A673 (cell line): ENCODE results near the gene CAD. TPM values are rescaled to one million over a fixed set of nuclear protein-coding genes. Genes with fewer than 3 reads are reported as not detected.

Source experiments
- BruUV-seq: library from RNA; stranded (reverse); fragments of 400-500 nt; replicated peaks from 2 replicates; lab custom pipeline; 2021; lab: Mats Ljungman, UMichigan
- CTCF ChIA-PET: fragments of 300-600 bp; sonication (Branson Sonifier 250); formaldehyde crosslinking; loops from one replicate; lab custom pipeline; 2022; ENCODE audit warnings: antibody characterized with exemption; lab: Charles Lee
- POLR2A ChIA-PET: fragments of 300-600 bp; sonication (Branson Sonifier 250); formaldehyde crosslinking; loops from one replicate; lab custom pipeline; 2022; ENCODE audit warnings: antibody characterized with exemption; ENCODE audit not compliant: low non-redundant PET; lab: Charles Lee
- DNase-seq: peaks from one replicate; pipeline ENCODE4 v3.0.0-alpha.2; 2015; ENCODE audit warnings: low spot score
- H3K27ac ChIP-seq: fragments of 200-600 bp; sonication (generic); 2 replicates; pipeline ENCODE4 v1.5.1; 2016; ENCODE audit warnings: mixed run types, low read depth, mild to moderate bottlenecking, mixed read lengths, antibody characterized with exemption, low read length; ENCODE audit not compliant: poor library complexity, severe bottlenecking
- H3K27me3 ChIP-seq: fragments of 200-600 bp; sonication (generic); replicated peaks from 2 replicates; pipeline ENCODE4 v1.6.1; 2017; ENCODE audit warnings: mixed run types, low read depth, mild to moderate bottlenecking, mixed read lengths, antibody characterized with exemption, low read length; ENCODE audit not compliant: insufficient read depth, poor library complexity
- H3K36me3 ChIP-seq: fragments of 200-600 bp; sonication (generic); 2 replicates; pipeline ENCODE4 v1.6.1; 2016; ENCODE audit warnings: mixed run types, mild to moderate bottlenecking, mixed read lengths, antibody characterized with exemption, low read length; ENCODE audit not compliant: insufficient read depth, poor library complexity, severe bottlenecking
- H3K4me1 ChIP-seq: fragments of 200-600 bp; sonication (generic); 2 replicates; pipeline ENCODE4 v1.6.1; 2017; ENCODE audit warnings: mixed run types, mild to moderate bottlenecking, mixed read lengths, antibody characterized with exemption, low read length; ENCODE audit not compliant: insufficient read depth, poor library complexity, severe bottlenecking
- H3K4me3 ChIP-seq: fragments of 200-600 bp; sonication (generic); 2 replicates; pipeline ENCODE4 v1.5.1; 2016; ENCODE audit warnings: low read depth, mixed run types, mild to moderate bottlenecking, mixed read lengths, low read length; ENCODE audit not compliant: poor library complexity, severe bottlenecking
- H3K9me3 ChIP-seq: fragments of 200-600 bp; sonication (generic); 2 replicates; pipeline ENCODE4 v1.6.1; 2016; ENCODE audit warnings: mixed run types, low read depth, mild to moderate bottlenecking, mixed read lengths, antibody characterized with exemption, low read length; ENCODE audit not compliant: poor library complexity, severe bottlenecking
- EZH2 ChIP-seq: fragments of 200-600 bp; sonication (generic); IDR thresholded peaks from 2 replicates; pipeline ENCODE4 v1.6.1; 2017; ENCODE audit warnings: borderline replicate concordance, low read depth, mild to moderate bottlenecking, mixed read lengths, antibody characterized with exemption, low read length; ENCODE audit not compliant: poor library complexity, severe bottlenecking
- intact Hi-C: fragments of 100-400 bp; cut with micrococcal nuclease; formaldehyde crosslinking; loops from one replicate; pipeline ENCODE4 v1.10.0; 2022; ENCODE audit not compliant: unreplicated experiment
- total RNA-seq: library from RNA; stranded (reverse); gene quantifications from 2 replicates; pipeline ENCODE4 v1.2.3, GENCODE V29; 2021
- TF ChIP-seq, protein P1 (sequence below): fragments of 300-800, 200-600 bp; sonication (generic); conservative IDR thresholded peaks from 2 replicates; pipeline ENCODE4 v1.5.1; 2017; ENCODE audit warnings: low read depth, mild to moderate bottlenecking, antibody characterized with exemption, low read length, moderate library complexity, mixed read lengths

The CAD gene
- total RNA-seq, 1 experiment from 2014 or later, result 194 TPM

DNA sequence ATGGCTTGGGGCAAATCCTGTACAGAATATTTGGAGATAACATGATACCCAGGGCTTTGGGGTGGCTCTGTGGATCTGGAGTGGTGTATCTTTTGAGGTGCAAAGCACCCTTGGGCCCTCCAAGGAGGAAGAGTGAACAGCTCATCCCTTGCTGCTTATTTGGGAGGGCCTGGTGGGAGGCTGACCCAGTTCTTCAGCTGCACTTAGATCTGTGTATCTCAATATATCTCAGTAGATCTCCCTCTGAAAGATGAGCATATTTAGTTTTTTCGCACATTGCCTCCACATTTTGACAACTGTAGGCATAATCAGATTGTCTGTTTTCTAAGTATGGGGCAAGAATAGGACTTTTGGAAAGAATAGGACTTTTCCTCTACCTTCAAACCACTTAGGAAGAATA, 67.8 kb downstream of the CAD start:
- no peak overlapping the region for H3K4me3 ChIP-seq
- no peak overlapping the region for H3K27ac ChIP-seq
- H3K4me1 ChIP-seq, result peaks cover 20% of the 10 kb centered on the region
- H3K9me3 ChIP-seq, result no peaks in the 10 kb centered on the region
- POLR2A ChIA-PET, result no interaction called here
- no peaks in the 10 kb centered on the region for H3K36me3 ChIP-seq
- TF ChIP-seq, protein P1, sequence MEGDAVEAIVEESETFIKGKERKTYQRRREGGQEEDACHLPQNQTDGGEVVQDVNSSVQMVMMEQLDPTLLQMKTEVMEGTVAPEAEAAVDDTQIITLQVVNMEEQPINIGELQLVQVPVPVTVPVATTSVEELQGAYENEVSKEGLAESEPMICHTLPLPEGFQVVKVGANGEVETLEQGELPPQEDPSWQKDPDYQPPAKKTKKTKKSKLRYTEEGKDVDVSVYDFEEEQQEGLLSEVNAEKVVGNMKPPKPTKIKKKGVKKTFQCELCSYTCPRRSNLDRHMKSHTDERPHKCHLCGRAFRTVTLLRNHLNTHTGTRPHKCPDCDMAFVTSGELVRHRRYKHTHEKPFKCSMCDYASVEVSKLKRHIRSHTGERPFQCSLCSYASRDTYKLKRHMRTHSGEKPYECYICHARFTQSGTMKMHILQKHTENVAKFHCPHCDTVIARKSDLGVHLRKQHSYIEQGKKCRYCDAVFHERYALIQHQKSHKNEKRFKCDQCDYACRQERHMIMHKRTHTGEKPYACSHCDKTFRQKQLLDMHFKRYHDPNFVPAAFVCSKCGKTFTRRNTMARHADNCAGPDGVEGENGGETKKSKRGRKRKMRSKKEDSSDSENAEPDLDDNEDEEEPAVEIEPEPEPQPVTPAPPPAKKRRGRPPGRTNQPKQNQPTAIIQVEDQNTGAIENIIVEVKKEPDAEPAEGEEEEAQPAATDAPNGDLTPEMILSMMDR, result no peak
- no peak for TF ChIP-seq EZH2
- CTCF ChIA-PET, result no interaction called here
- BruUV-seq, result no TSS peak
- intact Hi-C loops, result loop anchor here (5.0 kb wide), 1 partner anchor 323 kb away; no protein-coding TSS in a partner anchor
- no peaks in the 10 kb centered on the region for H3K27me3 ChIP-seq
- DNase-seq, result no peak

GRCh38 chr2:27285481-27285880, 68.3 kb downstream of the CAD start:
- Histone ChIP-seq H3K27me3 (no peaks in the 10 kb centered on the region), H3K27ac (no peak overlapping the region), H3K4me1 (peaks cover 17% of the 10 kb centered on the region), H3K9me3 (no peaks in the 10 kb centered on the region), H3K4me3 (no peak overlapping the region), H3K36me3 (no peaks in the 10 kb centered on the region)
- intact Hi-C loops, result no loop called here
- no peak for DNase-seq
- POLR2A ChIA-PET, result no interaction called here
- TF ChIP-seq EZH2, result no peak
- TF ChIP-seq, protein P1, result no peak
- CTCF ChIA-PET, result no interaction called here
- BruUV-seq, result no TSS peak

DNA sequence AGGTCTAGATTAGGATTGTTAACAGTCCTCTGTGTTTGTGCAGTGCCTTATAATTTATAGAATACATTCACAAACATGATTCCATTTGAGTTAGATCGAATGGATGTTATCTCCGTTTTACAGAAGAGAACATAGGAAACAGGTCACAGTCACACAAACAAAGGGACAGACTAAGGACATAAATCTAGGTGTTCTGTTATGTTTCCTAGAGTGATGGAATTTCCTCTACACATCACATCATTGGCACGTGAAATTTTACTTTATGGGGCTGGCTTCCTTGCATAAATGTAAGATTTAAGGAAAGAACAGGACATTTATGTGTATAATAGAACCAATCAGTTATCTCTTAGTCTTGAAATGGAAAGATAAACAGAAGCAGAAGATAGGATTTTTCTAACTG, 71.4 kb downstream of the CAD start:
- no peak overlapping the region for H3K4me3 ChIP-seq
- CTCF ChIA-PET, result no interaction called here
- no peaks in the 10 kb centered on the region for H3K36me3 ChIP-seq
- BruUV-seq, result no TSS peak
- intact Hi-C loops, result no loop called here
- no peak for TF ChIP-seq EZH2
- TF ChIP-seq, protein P1, result no peak
- peaks cover 13% of the 10 kb centered on the region for H3K4me1 ChIP-seq
- no peak for DNase-seq
- no peak overlapping the region for H3K27ac ChIP-seq
- no peaks in the 10 kb centered on the region for H3K9me3 ChIP-seq
- POLR2A ChIA-PET, result no interaction called here
- no peaks in the 10 kb centered on the region for H3K27me3 ChIP-seq
